MM.1S (cell line): Measurements from ENCODE around the gene CES5A.

Experiments
- DNase-seq: peaks from one replicate; pipeline ENCODE4 v3.0.0-alpha.2; 2015
- H2AFZ ChIP-seq: fragments of 300-600 bp; sonication (generic); 2 replicates; pipeline ENCODE4 v1.6.0; 2016; ENCODE audit warnings: antibody characterized with exemption, low read length
- H3F3A ChIP-seq: fragments of 300-600 bp; sonication (generic); 2 replicates; pipeline ENCODE4 v1.6.1; 2016; ENCODE audit warnings: mild to moderate bottlenecking, antibody characterized with exemption, low read length, moderate library complexity, mixed read lengths; ENCODE audit not compliant: insufficient read depth
- H3K27ac ChIP-seq: fragments of 300-600 bp; sonication (generic); 2 replicates; pipeline ENCODE4 v1.5.1; 2016; ENCODE audit warnings: mild to moderate bottlenecking, low read length
- H3K27me3 ChIP-seq: fragments of 300-600 bp; sonication (generic); replicated peaks from 2 replicates; pipeline ENCODE4 v1.6.0; 2016; ENCODE audit warnings: low read length; ENCODE audit not compliant: insufficient read depth
- H3K36me3 ChIP-seq: fragments of 300-600 bp; sonication (generic); replicated peaks from 2 replicates; pipeline ENCODE4 v1.6.1; 2016; ENCODE audit warnings: mild to moderate bottlenecking, low read length, mixed read lengths; ENCODE audit not compliant: insufficient read depth
- H3K4me1 ChIP-seq: fragments of 300-600 bp; sonication (generic); 2 replicates; pipeline ENCODE4 v1.6.1; 2016; ENCODE audit warnings: low read length, mixed read lengths
- H3K4me2 ChIP-seq: fragments of 300-600 bp; sonication (generic); 2 replicates; pipeline ENCODE4 v1.6.0; 2016; ENCODE audit warnings: low read depth, low read length
- H3K4me3 ChIP-seq: fragments of 300-600 bp; sonication (generic); 2 replicates; pipeline ENCODE4 v1.5.1; 2016; ENCODE audit warnings: low read length, mixed read lengths
- H3K79me2 ChIP-seq: fragments of 300-600 bp; sonication (generic); 2 replicates; pipeline ENCODE4 v1.6.1; 2016; ENCODE audit warnings: mixed run types, low read length, mixed read lengths
- H3K9ac ChIP-seq: fragments of 300-600 bp; sonication (generic); 2 replicates; pipeline ENCODE4 v1.6.1; 2016; ENCODE audit warnings: low read length, mixed read lengths
- H3K9me2 ChIP-seq: fragments of 300-600 bp; sonication (generic); replicated peaks from 2 replicates; pipeline ENCODE4 v1.6.1; 2016; ENCODE audit warnings: mild to moderate bottlenecking, low read length, mixed read lengths; ENCODE audit not compliant: insufficient read depth
- H3K9me3 ChIP-seq: fragments of 300-600 bp; sonication (generic); replicated peaks from 2 replicates; pipeline ENCODE4 v1.6.1; 2016; ENCODE audit warnings: mild to moderate bottlenecking, low read length, mixed read lengths; ENCODE audit not compliant: insufficient read depth
- H4K20me1 ChIP-seq: fragments of 300-600 bp; sonication (generic); 2 replicates; pipeline ENCODE4 v1.6.1; 2016; ENCODE audit warnings: mild to moderate bottlenecking, low read length, moderate library complexity, mixed read lengths; ENCODE audit not compliant: insufficient read depth
- CTCF ChIP-seq: fragments of 300-600 bp; sonication (generic); IDR thresholded peaks from 2 replicates; pipeline ENCODE4 v1.5.1; 2016; ENCODE audit warnings: antibody characterized with exemption, low read length, mixed read lengths
- EZH2 ChIP-seq: fragments of 300-600 bp; sonication (generic); optimal IDR thresholded peaks from 2 replicates; pipeline ENCODE3; 2017; ENCODE audit warnings: low read depth, mild to moderate bottlenecking, antibody characterized with exemption, low read length, mixed read lengths
- EZH2phosphoT487 ChIP-seq: fragments of 300-600 bp; sonication (generic); IDR thresholded peaks from 2 replicates; pipeline ENCODE4 v1.6.1; 2018; ENCODE audit warnings: antibody characterized with exemption, low read length

CES5A gene

DNA sequence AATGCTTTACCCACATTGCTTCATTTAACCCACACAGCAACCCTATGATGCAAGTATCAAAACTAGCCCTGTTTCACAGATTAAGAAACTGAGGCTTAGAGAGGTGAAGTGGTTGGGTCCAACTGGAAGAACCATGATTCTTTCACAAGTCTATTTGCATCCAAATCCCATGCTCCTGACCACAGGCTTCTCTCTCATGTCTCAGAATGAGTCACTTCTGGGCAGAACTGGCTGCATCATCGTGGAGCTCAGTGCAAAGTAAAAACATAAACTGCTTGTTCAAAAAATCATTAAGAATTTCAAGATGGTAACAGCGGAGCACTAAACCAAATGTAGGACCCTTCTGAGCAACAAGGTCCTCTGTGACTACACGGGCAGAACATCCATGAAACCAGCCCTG lies 22.1 kb downstream of the CES5A start:
- no peak for DNase-seq

DNA sequence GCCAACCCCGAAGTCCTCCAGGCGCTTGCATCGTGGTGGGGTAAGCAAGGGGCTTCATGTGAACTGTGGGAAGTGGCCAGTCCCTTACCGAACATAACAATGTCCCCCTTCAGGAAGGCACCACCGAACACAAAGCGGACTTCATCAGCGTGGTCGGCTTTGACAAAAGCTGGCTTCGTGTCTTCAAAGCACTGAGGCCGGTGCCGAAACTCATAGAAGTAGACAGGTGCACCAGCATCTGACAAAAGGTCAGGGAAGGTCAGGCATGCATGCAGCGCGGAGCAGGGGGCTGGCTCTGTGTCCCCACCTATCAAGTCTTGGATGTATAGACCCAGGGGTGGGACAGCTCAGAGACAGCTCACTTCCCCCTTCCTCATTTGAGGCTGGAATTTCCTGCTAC lies 25.6 kb downstream of the CES5A start:
- Histone ChIP-seq H3K79me2 (no peaks in the 10 kb centered on the region), H3K4me3 (no peak overlapping the region), H3K27ac (no peak overlapping the region), H3K4me2 (no peak overlapping the region), H3K9ac (no peak overlapping the region), H4K20me1 (no peaks in the 10 kb centered on the region), H3F3A (no peaks in the 10 kb centered on the region), H3K4me1 (no peaks in the 10 kb centered on the region), H2AFZ (no peak overlapping the region), H3K9me3 (no peaks in the 10 kb centered on the region), H3K36me3 (no peaks in the 10 kb centered on the region), H3K27me3 (no peaks in the 10 kb centered on the region), H3K9me2 (no peaks in the 10 kb centered on the region)
- TF ChIP-seq CTCF (no peak), EZH2 (no peak), EZH2phosphoT487 (no peak)
- DNase-seq = no peak

More for the DNA sequence above, 22.1 kb downstream of the CES5A start:
- H3K4me1 ChIP-seq = no peaks in the 10 kb centered on the region
- H3K9ac ChIP-seq = no peak overlapping the region
- H3K36me3 ChIP-seq = no peaks in the 10 kb centered on the region
- H3F3A ChIP-seq = no peaks in the 10 kb centered on the region
- H3K4me2 ChIP-seq = no peak overlapping the region
- H3K9me3 ChIP-seq = no peaks in the 10 kb centered on the region
- H3K27me3 ChIP-seq = no peaks in the 10 kb centered on the region
- TF ChIP-seq EZH2 (no peak), CTCF (no peak), EZH2phosphoT487 (no peak)
- H3K27ac ChIP-seq = no peak overlapping the region
- H3K79me2 ChIP-seq = no peaks in the 10 kb centered on the region
- no peaks in the 10 kb centered on the region for H3K9me2 ChIP-seq
- no peak overlapping the region for H2AFZ ChIP-seq
- H4K20me1 ChIP-seq = no peaks in the 10 kb centered on the region
- H3K4me3 ChIP-seq = no peak overlapping the region

DNA sequence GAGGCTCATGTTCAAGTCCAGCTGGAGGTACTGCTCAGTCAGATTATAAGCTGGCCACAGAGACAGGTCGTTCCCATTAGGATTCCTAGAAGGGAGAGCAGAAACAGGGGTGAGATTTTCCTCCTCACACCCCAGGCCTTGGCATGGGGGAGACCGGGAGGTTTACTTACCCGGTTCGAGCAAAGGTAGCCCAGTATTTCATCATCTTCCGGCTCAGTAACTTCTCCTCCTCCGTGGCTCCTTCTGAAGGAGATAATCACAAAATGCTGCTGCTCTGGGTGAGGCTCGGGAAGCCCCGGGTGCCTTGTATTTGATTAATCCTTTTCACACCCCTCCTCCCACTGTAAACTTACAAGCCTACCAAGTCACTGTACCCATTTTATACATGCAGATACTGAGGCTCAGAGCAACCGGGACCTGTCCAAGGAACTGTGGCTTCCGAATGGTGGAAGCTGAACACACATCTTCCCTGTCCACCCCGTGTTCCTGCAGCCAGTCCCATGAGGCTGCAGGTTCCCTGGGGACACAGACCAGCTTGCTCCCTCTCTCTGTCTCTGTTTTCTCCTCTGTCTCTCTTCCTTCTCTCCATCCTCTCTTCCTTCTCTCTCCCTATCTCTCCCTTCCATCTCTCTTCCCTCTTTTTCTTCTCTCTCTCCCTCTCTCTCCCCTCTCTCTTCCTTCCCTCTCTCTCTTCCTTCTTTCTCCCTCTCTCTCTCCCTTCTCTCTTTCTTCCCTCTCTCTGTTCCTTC lies 28.4 kb downstream of the CES5A start:
- no peak overlapping the region for H3K4me3 ChIP-seq
- H3K79me2 ChIP-seq = no peaks in the 10 kb centered on the region
- H3K27me3 ChIP-seq = no peaks in the 10 kb centered on the region
- H3K9ac ChIP-seq = no peak overlapping the region
- no peak for TF ChIP-seq EZH2
- H3K9me2 ChIP-seq = no peaks in the 10 kb centered on the region
- no peak overlapping the region for H2AFZ ChIP-seq
- H3F3A ChIP-seq = no peaks in the 10 kb centered on the region
- no peak for DNase-seq
- no peak overlapping the region for H3K4me2 ChIP-seq
- no peaks in the 10 kb centered on the region for H3K9me3 ChIP-seq
- no peaks in the 10 kb centered on the region for H4K20me1 ChIP-seq
- H3K36me3 ChIP-seq = no peaks in the 10 kb centered on the region
- no peak overlapping the region for H3K27ac ChIP-seq
- H3K4me1 ChIP-seq = no peaks in the 10 kb centered on the region

GRCh38 chr16:55843105-55843395 lies 32.1 kb downstream of the CES5A start:
- no peaks in the 10 kb centered on the region for H3K9me3 ChIP-seq
- DNase-seq = no peak
- H3K9me2 ChIP-seq = no peaks in the 10 kb centered on the region
- H3F3A ChIP-seq = no peaks in the 10 kb centered on the region
- H3K4me3 ChIP-seq = no peak overlapping the region
- TF ChIP-seq EZH2 = no peak
- TF ChIP-seq EZH2phosphoT487 = no peak
- no peak for TF ChIP-seq CTCF
- H3K79me2 ChIP-seq = no peaks in the 10 kb centered on the region
- no peak overlapping the region for H3K4me2 ChIP-seq
- no peaks in the 10 kb centered on the region for H3K4me1 ChIP-seq
- H3K27me3 ChIP-seq = no peaks in the 10 kb centered on the region
- H2AFZ ChIP-seq = no peak overlapping the region
- no peaks in the 10 kb centered on the region for H3K36me3 ChIP-seq
- H3K9ac ChIP-seq = no peak overlapping the region
- H3K27ac ChIP-seq = no peak overlapping the region
- H4K20me1 ChIP-seq = no peaks in the 10 kb centered on the region
